Neural cell (in vitro differentiated cells): ENCODE data around the gene GATA2. TPM values are rescaled to one million over a fixed set of nuclear protein-coding genes. Genes with fewer than 3 reads are reported as not detected.

Experiments
- H2AFZ ChIP-seq: fragments of 200-600, 300-800 bp; sonication (generic), shearing (Covaris generic); 2 replicates; pipeline ENCODE4 v1.6.0; 2014; ENCODE audit warnings: low read depth, mild to moderate bottlenecking, antibody characterized with exemption, low read length, moderate library complexity
- H3F3A ChIP-seq: fragments of 200-600 bp; shearing (Covaris generic); 2 replicates; pipeline ENCODE4 v1.6.1; 2016; ENCODE audit warnings: mild to moderate bottlenecking, moderate library complexity, mixed read lengths, antibody characterized with exemption, low read length; ENCODE audit not compliant: insufficient read depth, poor library complexity, severe bottlenecking
- H3K27ac ChIP-seq: fragments of 200-600, 300-800 bp; sonication (generic), shearing (Covaris generic); 2 replicates; pipeline ENCODE4 v1.5.1; 2014; ENCODE audit warnings: mild to moderate bottlenecking, low read length, moderate library complexity
- H3K27me3 ChIP-seq: fragments of 300-800, 200-600 bp; sonication (generic), shearing (Covaris generic); 2 replicates; pipeline ENCODE4 v1.6.0; 2014; ENCODE audit warnings: mild to moderate bottlenecking, low read depth, low read length, moderate library complexity; ENCODE audit not compliant: insufficient read depth
- H3K36me3 ChIP-seq: fragments of 300-800, 200-600 bp; sonication (generic), shearing (Covaris generic); 2 replicates; pipeline ENCODE4 v1.5.1; 2014; ENCODE audit warnings: mild to moderate bottlenecking, antibody characterized with exemption, low read length, moderate library complexity; ENCODE audit not compliant: insufficient read depth
- H3K4me2 ChIP-seq: fragments of 300-800, 200-600 bp; sonication (generic), shearing (Covaris generic); 2 replicates; pipeline ENCODE4 v1.6.0; 2014; ENCODE audit warnings: mild to moderate bottlenecking, low read length
- H3K4me3 ChIP-seq: fragments of 300-800, 200-600 bp; sonication (generic), shearing (Covaris generic); 2 replicates; pipeline ENCODE4 v1.5.1; 2014; ENCODE audit warnings: mild to moderate bottlenecking, low read length, moderate library complexity
- H3K79me2 ChIP-seq: fragments of 200-600 bp; shearing (Covaris generic); replicated peaks from 2 replicates; pipeline ENCODE4 v1.6.0; 2014; ENCODE audit warnings: mild to moderate bottlenecking, low read length, moderate library complexity; ENCODE audit not compliant: insufficient read depth
- H3K9ac ChIP-seq: fragments of 300-800, 200-600 bp; sonication (generic), shearing (Covaris generic); 2 replicates; pipeline ENCODE4 v1.6.1; 2016; ENCODE audit warnings: mild to moderate bottlenecking, low read length, mixed read lengths
- H3K9me2 ChIP-seq: fragments of 200-600 bp; shearing (Covaris generic); 2 replicates; pipeline ENCODE4 v1.6.1; 2016; ENCODE audit warnings: mild to moderate bottlenecking, low read length, mixed read lengths; ENCODE audit not compliant: insufficient read depth
- H3K9me3 ChIP-seq: fragments of 200-600, 300-800 bp; sonication (generic), shearing (Covaris generic); 2 replicates; pipeline ENCODE4 v1.6.1; 2016; ENCODE audit warnings: mild to moderate bottlenecking, mixed run types, low read length, moderate library complexity, mixed read lengths
- H4K20me1 ChIP-seq: fragments of 200-600 bp; shearing (Covaris generic); 2 replicates; pipeline ENCODE4 v1.6.1; 2016; ENCODE audit warnings: mild to moderate bottlenecking, mixed run types; ENCODE audit not compliant: insufficient read depth
- EP300 ChIP-seq: fragments of 450-650 bp; conservative IDR thresholded peaks from 2 replicates; pipeline ENCODE4 v1.6.1; 2014; ENCODE audit warnings: antibody characterized with exemption, mild to moderate bottlenecking, moderate library complexity; ENCODE audit not compliant: poor library complexity, severe bottlenecking
- EZH2 ChIP-seq: fragments of 200-600, 300-800 bp; shearing (Covaris generic), sonication (generic); IDR thresholded peaks from 2 replicates; pipeline ENCODE4 v1.6.1; 2014; ENCODE audit warnings: antibody characterized with exemption, low read length, borderline replicate concordance, mild to moderate bottlenecking; ENCODE audit not compliant: insufficient read depth, poor library complexity, severe bottlenecking
- MXI1 ChIP-seq: fragments of 450-650 bp; conservative IDR thresholded peaks from 2 replicates; pipeline ENCODE4 v1.6.1; 2014; ENCODE audit warnings: antibody characterized with exemption, mild to moderate bottlenecking; ENCODE audit not compliant: poor library complexity, severe bottlenecking
- POLR2AphosphoS5 ChIP-seq: IDR thresholded peaks from 2 replicates; pipeline ENCODE4 v1.6.1; 2012
- RAD21 ChIP-seq: fragments of 450-650 bp; conservative IDR thresholded peaks from 2 replicates; pipeline ENCODE4 v1.6.1; 2014; ENCODE audit warnings: antibody characterized with exemption, mild to moderate bottlenecking, moderate library complexity
- SMC3 ChIP-seq: fragments of 450-650 bp; conservative IDR thresholded peaks from 2 replicates; pipeline ENCODE4 v1.6.1; 2014; ENCODE audit warnings: antibody characterized with exemption, mild to moderate bottlenecking, moderate library complexity; ENCODE audit not compliant: poor library complexity
- TAF1 ChIP-seq: IDR thresholded peaks from 2 replicates; pipeline ENCODE4 v1.6.1; 2012; ENCODE audit warnings: low read depth
- polyA plus RNA-seq: library from polyadenylated mRNA; depleted of rRNA; stranded (reverse); fragments of >200 nt; gene quantifications from 2 replicates; pipeline ENCODE4 v1.2.3, GENCODE V29; 2014
- TF ChIP-seq, protein P1 (sequence below): fragments of 450-650 bp; IDR thresholded peaks from 2 replicates; pipeline ENCODE4 v1.5.1; 2014; ENCODE audit warnings: antibody characterized with exemption, mild to moderate bottlenecking, moderate library complexity; ENCODE audit not compliant: poor library complexity, severe bottlenecking
- TF ChIP-seq, protein P2 (sequence below): IDR thresholded peaks from 2 replicates; pipeline ENCODE4 v1.6.1; 2012; ENCODE audit warnings: borderline replicate concordance

GATA2 gene
- polyA plus RNA-seq, 1 donor from 2014 or later: not detected

DNA sequence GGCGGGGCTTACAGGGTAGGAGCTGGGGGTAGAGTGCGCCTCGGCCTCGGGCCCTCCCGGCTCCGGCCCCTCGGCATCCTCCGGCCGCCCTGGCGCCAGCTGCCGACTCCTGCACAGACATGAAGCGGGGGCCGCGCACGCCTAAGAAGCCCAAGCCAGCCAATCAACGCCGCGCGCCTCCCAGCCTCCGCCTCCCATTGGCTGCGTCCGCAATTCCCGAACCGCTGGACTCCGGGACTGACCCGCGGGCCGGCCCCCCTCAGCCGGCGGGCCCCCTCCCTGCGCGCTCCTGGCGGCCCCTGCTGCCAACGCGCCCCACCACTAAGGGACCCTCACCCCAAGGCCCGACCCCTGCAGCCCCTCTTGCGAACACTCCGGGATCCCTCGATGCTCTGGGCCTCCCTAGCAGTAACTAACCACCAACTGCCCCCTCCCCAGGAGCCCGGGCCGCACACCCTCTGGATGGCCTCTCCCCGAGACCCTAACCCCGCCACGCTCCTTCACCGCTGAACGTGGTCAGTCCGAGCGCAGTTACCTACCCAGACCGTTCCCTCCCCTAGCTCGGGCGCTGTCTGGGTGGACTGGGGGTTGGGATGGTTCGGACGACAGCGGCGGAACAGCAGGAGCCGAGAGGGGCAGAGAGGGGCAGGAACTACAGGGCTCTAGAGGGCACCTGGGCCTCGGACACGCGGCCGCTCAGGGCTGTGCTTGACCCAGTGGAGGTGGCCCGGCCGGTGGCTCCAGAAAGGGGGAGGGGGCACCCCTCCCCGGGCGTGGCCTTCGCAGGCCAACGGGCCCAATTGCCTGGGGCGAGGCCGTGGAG lies 5.0 kb downstream of the GATA2 start:
- no peak for TF ChIP-seq EP300
- TF ChIP-seq, protein P1, sequence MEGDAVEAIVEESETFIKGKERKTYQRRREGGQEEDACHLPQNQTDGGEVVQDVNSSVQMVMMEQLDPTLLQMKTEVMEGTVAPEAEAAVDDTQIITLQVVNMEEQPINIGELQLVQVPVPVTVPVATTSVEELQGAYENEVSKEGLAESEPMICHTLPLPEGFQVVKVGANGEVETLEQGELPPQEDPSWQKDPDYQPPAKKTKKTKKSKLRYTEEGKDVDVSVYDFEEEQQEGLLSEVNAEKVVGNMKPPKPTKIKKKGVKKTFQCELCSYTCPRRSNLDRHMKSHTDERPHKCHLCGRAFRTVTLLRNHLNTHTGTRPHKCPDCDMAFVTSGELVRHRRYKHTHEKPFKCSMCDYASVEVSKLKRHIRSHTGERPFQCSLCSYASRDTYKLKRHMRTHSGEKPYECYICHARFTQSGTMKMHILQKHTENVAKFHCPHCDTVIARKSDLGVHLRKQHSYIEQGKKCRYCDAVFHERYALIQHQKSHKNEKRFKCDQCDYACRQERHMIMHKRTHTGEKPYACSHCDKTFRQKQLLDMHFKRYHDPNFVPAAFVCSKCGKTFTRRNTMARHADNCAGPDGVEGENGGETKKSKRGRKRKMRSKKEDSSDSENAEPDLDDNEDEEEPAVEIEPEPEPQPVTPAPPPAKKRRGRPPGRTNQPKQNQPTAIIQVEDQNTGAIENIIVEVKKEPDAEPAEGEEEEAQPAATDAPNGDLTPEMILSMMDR: no peak
- no peak for TF ChIP-seq TAF1
- no peak for TF ChIP-seq SMC3
- TF ChIP-seq MXI1: no peak
- no peak for TF ChIP-seq EZH2
- Histone ChIP-seq H3K9ac (no peak overlapping the region), H4K20me1 (no peaks in the 10 kb centered on the region), H3K9me3 (no peaks in the 10 kb centered on the region), H3K79me2 (no peaks in the 10 kb centered on the region), H3K9me2 (no peaks in the 10 kb centered on the region), H2AFZ (no peak overlapping the region), H3K27ac (no peak overlapping the region), H3K36me3 (no peaks in the 10 kb centered on the region), H3K27me3 (peaks cover 100% of the 10 kb centered on the region), H3K4me3 (peak overlapping the region; percentile 50), H3K4me2 (no peak overlapping the region), H3F3A (no peaks in the 10 kb centered on the region)

DNA sequence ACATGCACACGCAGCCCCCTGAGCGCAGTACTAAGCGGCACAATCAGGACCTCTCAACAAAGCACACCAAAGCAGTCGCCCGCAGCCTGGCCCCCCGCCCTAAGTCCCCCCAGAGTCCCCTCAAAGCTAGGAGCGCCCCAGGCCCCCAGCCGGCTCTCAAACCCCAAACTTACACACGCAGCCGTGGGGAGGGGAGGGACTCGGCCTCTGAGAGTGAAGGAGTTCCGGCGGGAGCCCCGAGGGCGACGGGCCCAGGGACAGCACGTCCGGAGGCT lies 5.5 kb downstream of the GATA2 start:
- no peaks in the 10 kb centered on the region for H3K9me2 ChIP-seq
- H3K36me3 ChIP-seq: no peaks in the 10 kb centered on the region
- H3K9me3 ChIP-seq: no peaks in the 10 kb centered on the region
- H3K27ac ChIP-seq: no peak overlapping the region
- no peaks in the 10 kb centered on the region for H3K79me2 ChIP-seq
- no peaks in the 10 kb centered on the region for H3F3A ChIP-seq
- H3K4me3 ChIP-seq: peak overlapping the region; percentile 50
- TF ChIP-seq TAF1: no peak
- TF ChIP-seq MXI1: no peak
- TF ChIP-seq RAD21: no peak
- peak; percentile 95 for TF ChIP-seq EZH2
- H2AFZ ChIP-seq: no peak overlapping the region
- no peaks in the 10 kb centered on the region for H4K20me1 ChIP-seq
- no peak overlapping the region for H3K4me2 ChIP-seq
- no peak overlapping the region for H3K9ac ChIP-seq
- H3K27me3 ChIP-seq: peaks cover 100% of the 10 kb centered on the region

DNA sequence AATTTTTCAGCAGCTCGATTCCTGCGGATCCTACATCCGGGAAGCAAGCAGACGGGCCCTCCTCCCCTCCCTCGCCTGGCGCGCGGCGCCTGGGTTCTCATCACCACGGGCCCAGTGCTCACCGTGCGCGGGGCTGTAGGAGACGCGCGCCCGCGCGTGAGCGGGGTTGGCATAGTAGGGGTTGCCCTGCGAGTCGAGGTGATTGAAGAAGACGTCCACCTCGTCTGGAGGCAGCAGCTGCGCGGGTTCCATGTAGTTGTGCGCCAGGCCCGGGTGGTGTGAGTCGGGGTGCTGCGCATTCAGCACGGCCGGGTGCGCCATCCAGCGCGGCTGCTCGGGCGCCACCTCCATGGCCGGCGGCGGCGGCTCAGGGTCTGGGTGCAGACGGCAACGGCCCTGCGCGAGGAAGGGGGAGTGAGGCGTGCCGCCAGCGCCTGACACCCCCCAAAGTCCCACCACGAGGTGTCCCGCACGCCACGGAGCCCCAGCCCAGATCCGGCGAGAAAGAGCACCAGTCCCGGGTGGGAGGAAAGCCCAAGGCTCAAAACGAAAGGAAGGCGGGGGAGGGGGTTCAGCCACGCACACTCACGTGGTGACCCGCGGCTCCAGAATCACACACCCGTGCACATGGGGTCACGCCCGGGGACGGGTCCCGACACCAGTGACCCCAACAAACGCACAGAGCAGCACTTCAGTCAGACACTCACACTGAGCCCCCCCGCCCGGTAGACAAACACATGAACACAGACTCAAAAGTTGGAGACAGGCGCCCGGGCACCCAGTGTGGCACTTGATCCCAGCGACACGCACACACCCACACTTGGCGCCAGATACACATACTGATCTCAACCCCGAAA lies 6.1 kb downstream of the GATA2 start:
- no peak overlapping the region for H3K9ac ChIP-seq

More for the DNA sequence above, 6.1 kb downstream of the GATA2 start:
- H3K36me3 ChIP-seq: no peaks in the 10 kb centered on the region
- H3K27ac ChIP-seq: no peak overlapping the region
- H3K4me3 ChIP-seq: peak overlapping the region; percentile 53
- no peaks in the 10 kb centered on the region for H3F3A ChIP-seq
- H3K4me2 ChIP-seq: no peak overlapping the region
- TF ChIP-seq, protein P2, sequence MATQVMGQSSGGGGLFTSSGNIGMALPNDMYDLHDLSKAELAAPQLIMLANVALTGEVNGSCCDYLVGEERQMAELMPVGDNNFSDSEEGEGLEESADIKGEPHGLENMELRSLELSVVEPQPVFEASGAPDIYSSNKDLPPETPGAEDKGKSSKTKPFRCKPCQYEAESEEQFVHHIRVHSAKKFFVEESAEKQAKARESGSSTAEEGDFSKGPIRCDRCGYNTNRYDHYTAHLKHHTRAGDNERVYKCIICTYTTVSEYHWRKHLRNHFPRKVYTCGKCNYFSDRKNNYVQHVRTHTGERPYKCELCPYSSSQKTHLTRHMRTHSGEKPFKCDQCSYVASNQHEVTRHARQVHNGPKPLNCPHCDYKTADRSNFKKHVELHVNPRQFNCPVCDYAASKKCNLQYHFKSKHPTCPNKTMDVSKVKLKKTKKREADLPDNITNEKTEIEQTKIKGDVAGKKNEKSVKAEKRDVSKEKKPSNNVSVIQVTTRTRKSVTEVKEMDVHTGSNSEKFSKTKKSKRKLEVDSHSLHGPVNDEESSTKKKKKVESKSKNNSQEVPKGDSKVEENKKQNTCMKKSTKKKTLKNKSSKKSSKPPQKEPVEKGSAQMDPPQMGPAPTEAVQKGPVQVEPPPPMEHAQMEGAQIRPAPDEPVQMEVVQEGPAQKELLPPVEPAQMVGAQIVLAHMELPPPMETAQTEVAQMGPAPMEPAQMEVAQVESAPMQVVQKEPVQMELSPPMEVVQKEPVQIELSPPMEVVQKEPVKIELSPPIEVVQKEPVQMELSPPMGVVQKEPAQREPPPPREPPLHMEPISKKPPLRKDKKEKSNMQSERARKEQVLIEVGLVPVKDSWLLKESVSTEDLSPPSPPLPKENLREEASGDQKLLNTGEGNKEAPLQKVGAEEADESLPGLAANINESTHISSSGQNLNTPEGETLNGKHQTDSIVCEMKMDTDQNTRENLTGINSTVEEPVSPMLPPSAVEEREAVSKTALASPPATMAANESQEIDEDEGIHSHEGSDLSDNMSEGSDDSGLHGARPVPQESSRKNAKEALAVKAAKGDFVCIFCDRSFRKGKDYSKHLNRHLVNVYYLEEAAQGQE: no peak
- TF ChIP-seq POLR2AphosphoS5 (peak; percentile 85), EZH2 (peak; percentile 98)
- no peaks in the 10 kb centered on the region for H3K9me2 ChIP-seq
- no peaks in the 10 kb centered on the region for H3K9me3 ChIP-seq
- H2AFZ ChIP-seq: no peak overlapping the region
- no peaks in the 10 kb centered on the region for H3K79me2 ChIP-seq
- no peaks in the 10 kb centered on the region for H4K20me1 ChIP-seq
- peaks cover 100% of the 10 kb centered on the region for H3K27me3 ChIP-seq
